Mesenchymal stem cell (in vitro differentiated cells and primary cell): ENCODE results near the gene GHDC.

Experiments
- DNase-seq: peaks from one replicate; pipeline ENCODE4 v3.0.0-alpha.2; 2013
- H2AFZ ChIP-seq: one replicate; pipeline ENCODE4 v1.6.1; 2013; ENCODE audit warnings: low read depth, mild to moderate bottlenecking, control low read depth, inconsistent platforms, low read length, moderate library complexity
- H2AK5ac ChIP-seq: 2 replicates; pipeline ENCODE4 v1.6.1; 2013; ENCODE audit warnings: low read length, moderate library complexity, mild to moderate bottlenecking, inconsistent platforms; ENCODE audit not compliant: severe bottlenecking
- H2BK120ac ChIP-seq: one replicate; pipeline ENCODE4 v1.6.1; 2013; ENCODE audit warnings: low read depth, mild to moderate bottlenecking, inconsistent platforms, low read length, moderate library complexity
- H2BK12ac ChIP-seq, 2 experiments: one replicate each; pipeline ENCODE4 v1.6.1; 2013; ENCODE audit warnings: inconsistent platforms in 2 of 2, low read length in 2 of 2, mild to moderate bottlenecking in 2 of 2, moderate library complexity in 2 of 2, control low read depth in 1 of 2
- H2BK15ac ChIP-seq: one replicate; pipeline ENCODE4 v1.6.1; 2013; ENCODE audit warnings: mild to moderate bottlenecking, low read depth, inconsistent platforms; ENCODE audit not compliant: poor library complexity, severe bottlenecking
- H2BK5ac ChIP-seq: 2 replicates; pipeline ENCODE4 v1.6.1; 2013; ENCODE audit warnings: low read depth, mild to moderate bottlenecking, low read length, control low read depth, inconsistent platforms; ENCODE audit not compliant: poor library complexity, severe bottlenecking
- H3K14ac ChIP-seq, 2 experiments: one replicate each; pipeline ENCODE4 v1.6.1; 2013; ENCODE audit warnings: inconsistent platforms in 2 of 2, low read length in 2 of 2, control low read depth in 1 of 2, mild to moderate bottlenecking in 1 of 2, moderate library complexity in 1 of 2
- H3K18ac ChIP-seq, 2 experiments: one replicate each; pipeline ENCODE4 v1.6.1; 2013; ENCODE audit warnings: inconsistent platforms in 2 of 2, low read length in 2 of 2, control low read depth in 1 of 2, low read depth in 1 of 2, mild to moderate bottlenecking in 1 of 2
- H3K23ac ChIP-seq, 2 experiments: one replicate each; pipeline ENCODE4 v1.6.1; 2013; ENCODE audit warnings: inconsistent platforms in 2 of 2, low read length in 2 of 2, mild to moderate bottlenecking in 2 of 2, moderate library complexity in 2 of 2, control low read depth in 1 of 2
- H3K27ac ChIP-seq: 2 replicates; pipeline ENCODE4 v1.5.1; 2013; ENCODE audit warnings: mild to moderate bottlenecking, moderate library complexity, low read length, control low read depth, inconsistent platforms; ENCODE audit not compliant: poor library complexity, severe bottlenecking
- H3K27me3 ChIP-seq, 2 experiments: 2 replicates each; pipeline versions ENCODE4 v1.6.1 to v1.7.0; 2013; ENCODE audit warnings: low read length in 2 of 2, mild to moderate bottlenecking in 2 of 2, moderate library complexity in 2 of 2, control low read depth in 1 of 2, inconsistent platforms in 1 of 2; ENCODE audit not compliant: control insufficient read depth in 1 of 2, insufficient read depth in 1 of 2
- H3K36me3 ChIP-seq, 2 experiments: 2 replicates each; pipeline versions ENCODE4 v1.6.1 to v1.7.0; 2013; ENCODE audit warnings: low read length in 2 of 2, control low read depth in 1 of 2, inconsistent platforms in 1 of 2, low read depth in 1 of 2, mild to moderate bottlenecking in 1 of 2; ENCODE audit not compliant: insufficient read depth in 2 of 2, control insufficient read depth in 1 of 2
- H3K4ac ChIP-seq, 2 experiments: one replicate each; pipeline ENCODE4 v1.6.1; 2013; ENCODE audit warnings: inconsistent platforms in 2 of 2, low read length in 2 of 2, mild to moderate bottlenecking in 2 of 2, moderate library complexity in 2 of 2, control low read depth in 1 of 2, low read depth in 1 of 2
- H3K4me1 ChIP-seq: 2 replicates; pipeline ENCODE4 v1.6.1; 2013; ENCODE audit warnings: low read depth, low read length, control low read depth; ENCODE audit not compliant: control insufficient read depth, insufficient read depth
- H3K4me2 ChIP-seq: 2 replicates; pipeline ENCODE4 v1.6.1; 2013; ENCODE audit warnings: low read length, mild to moderate bottlenecking, inconsistent platforms; ENCODE audit not compliant: poor library complexity, severe bottlenecking
- H3K4me3 ChIP-seq, 2 experiments: 2 replicates each; pipeline versions ENCODE4 v1.5.1 to v1.7.0; 2013; ENCODE audit warnings: low read length in 2 of 2, mild to moderate bottlenecking in 2 of 2, control low read depth in 1 of 2, low read depth in 1 of 2; ENCODE audit not compliant: insufficient read depth in 1 of 2
- H3K79me1 ChIP-seq: replicated peaks from 2 replicates; pipeline ENCODE4 v1.6.1; 2013; ENCODE audit warnings: mild to moderate bottlenecking, control low read depth, low read length, inconsistent platforms; ENCODE audit not compliant: poor library complexity, severe bottlenecking
- H3K9ac ChIP-seq: 2 replicates; pipeline ENCODE4 v1.7.0; 2013; ENCODE audit warnings: mild to moderate bottlenecking, low read length, moderate library complexity
- H3K9me3 ChIP-seq: 2 replicates; pipeline ENCODE4 v1.7.0; 2013; ENCODE audit warnings: mild to moderate bottlenecking, low read length; ENCODE audit not compliant: control insufficient read depth
- H4K8ac ChIP-seq: one replicate; pipeline ENCODE4 v1.6.1; 2013; ENCODE audit warnings: inconsistent platforms, mild to moderate bottlenecking, low read length, moderate library complexity
- H4K91ac ChIP-seq: one replicate; pipeline ENCODE4 v1.6.1; 2013; ENCODE audit warnings: mild to moderate bottlenecking, low read length, inconsistent platforms
- WGBS: methylation state at CpG from one replicate; pipeline ENCODE4 v1.1.7; 2013; ENCODE audit warnings: mixed read lengths; 5-methylcytosine and 5-hydroxymethylcytosine counted together

Gene GHDC

GRCh38 chr17:42163696-42164407, 30.4 kb downstream of the GHDC start:
- no peak overlapping the region for H3K27ac ChIP-seq
- peaks cover 0 to 16% of the 10 kb centered on the region in 2 experiments for H3K27me3 ChIP-seq
- H3K14ac ChIP-seq = no peak overlapping the region
- H4K91ac ChIP-seq = no peak overlapping the region
- no peak overlapping the region for H2AFZ ChIP-seq
- H3K36me3 ChIP-seq = no peaks in the 10 kb centered on the region
- H4K8ac ChIP-seq = no peak overlapping the region
- no peak overlapping the region for H3K4me2 ChIP-seq
- 83% methylated on average over 14 of the region's 22 CpGs for WGBS
- H2BK120ac ChIP-seq = no peak overlapping the region
- no peak overlapping the region for H2BK12ac ChIP-seq
- no peak for DNase-seq
- no peaks in the 10 kb centered on the region for H3K9me3 ChIP-seq
- H2BK15ac ChIP-seq = no peak overlapping the region
- H3K9ac ChIP-seq = no peak overlapping the region
- no peaks in the 10 kb centered on the region for H3K79me1 ChIP-seq
- no peaks in the 10 kb centered on the region for H3K4me1 ChIP-seq
- H3K18ac ChIP-seq = no peak overlapping the region
- no peak overlapping the region for H2AK5ac ChIP-seq
- H3K23ac ChIP-seq = no peak overlapping the region
- H2BK5ac ChIP-seq = no peak overlapping the region
- no peak overlapping the region for H3K4ac ChIP-seq
- no peak overlapping the region for H3K4me3 ChIP-seq

GRCh38 chr17:42163113-42163512, 31.2 kb downstream of the GHDC start:
- no peak overlapping the region for H3K27ac ChIP-seq
- H3K27me3 ChIP-seq = peaks cover 0 to 16% of the 10 kb centered on the region in 2 experiments
- no peaks in the 10 kb centered on the region for H3K9me3 ChIP-seq
- no peaks in the 10 kb centered on the region for H3K36me3 ChIP-seq
- H2BK15ac ChIP-seq = no peak overlapping the region
- no peak overlapping the region for H3K14ac ChIP-seq
- H2BK5ac ChIP-seq = no peak overlapping the region
- H4K91ac ChIP-seq = no peak overlapping the region
- 64% methylated on average over 8 of the region's 8 CpGs for WGBS
- no peak overlapping the region for H2BK120ac ChIP-seq
- H3K18ac ChIP-seq = no peak overlapping the region
- H3K79me1 ChIP-seq = no peaks in the 10 kb centered on the region
- no peak overlapping the region for H3K4ac ChIP-seq
- no peak overlapping the region for H4K8ac ChIP-seq
- H3K4me3 ChIP-seq = no peak overlapping the region
- no peak overlapping the region for H3K9ac ChIP-seq
- H3K23ac ChIP-seq = no peak overlapping the region
- no peak overlapping the region for H2AK5ac ChIP-seq
- H2AFZ ChIP-seq = no peak overlapping the region
- H2BK12ac ChIP-seq = no peak overlapping the region
- no peak for DNase-seq
- no peaks in the 10 kb centered on the region for H3K4me1 ChIP-seq
- no peak overlapping the region for H3K4me2 ChIP-seq

DNA sequence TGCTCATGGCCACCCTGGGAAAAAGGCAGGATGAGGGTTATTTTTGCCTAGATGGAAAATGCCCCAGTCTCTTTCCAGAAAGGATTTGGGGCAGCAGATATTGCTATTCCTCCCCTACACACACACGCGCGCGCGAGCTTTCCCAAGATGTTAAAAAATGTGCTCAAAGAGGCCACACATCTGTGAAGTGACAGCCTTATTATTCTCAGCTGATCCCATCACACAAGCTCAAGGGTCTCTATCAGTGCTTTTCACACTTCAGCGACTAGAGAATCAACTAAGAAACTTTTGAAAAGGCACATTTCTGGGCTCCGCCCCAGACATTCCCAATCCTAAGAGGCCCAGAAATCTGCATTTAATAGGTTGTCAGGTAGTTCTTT, 33.8 kb downstream of the GHDC start:
- no peak overlapping the region for H2AK5ac ChIP-seq
- WGBS = 88% methylated on average over 6 of the region's 7 CpGs
- no peak overlapping the region for H3K4me3 ChIP-seq
- H3K9me3 ChIP-seq = no peaks in the 10 kb centered on the region
- H3K18ac ChIP-seq = no peak overlapping the region
- H3K36me3 ChIP-seq = no peaks in the 10 kb centered on the region
- no peak overlapping the region for H3K4ac ChIP-seq
- H4K8ac ChIP-seq = no peak overlapping the region
- H3K14ac ChIP-seq = no peak overlapping the region
- H2BK120ac ChIP-seq = no peak overlapping the region
- H3K27ac ChIP-seq = no peak overlapping the region
- H2BK5ac ChIP-seq = no peak overlapping the region
- H2AFZ ChIP-seq = no peak overlapping the region
- H3K4me1 ChIP-seq = peaks cover 2% of the 10 kb centered on the region
- no peak for DNase-seq
- no peak overlapping the region for H2BK12ac ChIP-seq
- H3K79me1 ChIP-seq = peaks cover 1% of the 10 kb centered on the region
- H3K23ac ChIP-seq = no peak overlapping the region
- H3K27me3 ChIP-seq = peaks cover 0 to 15% of the 10 kb centered on the region in 2 experiments
- H3K4me2 ChIP-seq = no peak overlapping the region
- no peak overlapping the region for H3K9ac ChIP-seq
- no peak overlapping the region for H4K91ac ChIP-seq
- H2BK15ac ChIP-seq = no peak overlapping the region

DNA sequence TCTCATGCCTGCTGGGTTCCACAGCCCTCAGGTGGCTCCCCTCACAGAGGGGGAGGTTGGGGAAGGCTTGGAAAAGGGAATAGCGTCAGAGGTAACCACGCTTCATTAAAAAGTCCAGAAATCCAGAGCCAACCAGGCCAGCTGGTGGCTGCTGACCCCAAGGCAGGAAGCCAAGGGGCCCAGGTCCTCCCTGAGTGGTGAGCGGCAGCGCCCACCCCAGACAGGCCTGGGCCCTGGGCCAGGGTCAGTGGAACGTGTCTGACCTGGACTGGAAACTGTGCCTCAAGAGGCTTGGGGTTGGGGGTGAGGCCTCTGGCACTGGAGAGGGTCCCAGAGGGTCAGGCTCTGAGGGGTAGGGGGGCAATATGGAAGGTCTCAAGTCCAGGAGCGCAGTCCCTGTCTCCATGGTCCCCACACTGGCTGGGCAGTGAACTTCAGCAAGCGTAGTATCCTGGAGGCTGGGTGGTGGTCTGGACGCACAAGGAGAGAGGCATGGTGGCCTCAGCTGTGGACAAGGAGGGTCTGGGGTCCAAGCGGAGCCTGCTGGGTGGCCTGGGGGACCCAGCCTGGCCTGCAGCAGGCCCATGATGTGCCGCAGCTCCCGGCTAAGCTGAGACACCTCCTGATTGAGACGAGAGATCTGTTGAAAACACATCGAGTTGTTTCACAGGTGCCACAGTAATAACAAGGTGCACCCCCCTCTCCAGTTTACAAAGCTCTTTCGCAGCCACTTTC, 34.3 kb downstream of the GHDC start:
- Histone ChIP-seq H3K9ac (no peak overlapping the region), H2BK15ac (no peak overlapping the region), H3K14ac (no peak overlapping the region), H4K8ac (no peak overlapping the region), H3K23ac (no peak overlapping the region), H2BK5ac (no peak overlapping the region), H4K91ac (peak overlapping the region; percentile 31), H3K9me3 (no peaks in the 10 kb centered on the region), H2BK120ac (no peak overlapping the region), H3K4me3 (no peak overlapping the region), H3K18ac (no peak overlapping the region), H2AK5ac (no peak overlapping the region), H2BK12ac (no peak overlapping the region), H3K27ac (no peak overlapping the region), H3K4me2 (no peak overlapping the region), H3K27me3 (peaks cover 0 to 11% of the 10 kb centered on the region in 2 experiments), H3K4me1 (peaks cover 5% of the 10 kb centered on the region), H3K4ac (no peak overlapping the region), H3K36me3 (no peaks in the 10 kb centered on the region), H3K79me1 (peaks cover 1% of the 10 kb centered on the region), H2AFZ (no peak overlapping the region)
- no peak for DNase-seq
- WGBS = 90% methylated on average over 14 of the region's 14 CpGs
